Measurements from ENCODE around the gene MED9.
"Not testable (repeated sequence)": the region's sequence is repeated elsewhere in the genome, so short reads cannot be mapped to it uniquely, and the experiment has no call there.

MED9 gene, protein sequence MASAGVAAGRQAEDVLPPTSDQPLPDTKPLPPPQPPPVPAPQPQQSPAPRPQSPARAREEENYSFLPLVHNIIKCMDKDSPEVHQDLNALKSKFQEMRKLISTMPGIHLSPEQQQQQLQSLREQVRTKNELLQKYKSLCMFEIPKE

DNA sequence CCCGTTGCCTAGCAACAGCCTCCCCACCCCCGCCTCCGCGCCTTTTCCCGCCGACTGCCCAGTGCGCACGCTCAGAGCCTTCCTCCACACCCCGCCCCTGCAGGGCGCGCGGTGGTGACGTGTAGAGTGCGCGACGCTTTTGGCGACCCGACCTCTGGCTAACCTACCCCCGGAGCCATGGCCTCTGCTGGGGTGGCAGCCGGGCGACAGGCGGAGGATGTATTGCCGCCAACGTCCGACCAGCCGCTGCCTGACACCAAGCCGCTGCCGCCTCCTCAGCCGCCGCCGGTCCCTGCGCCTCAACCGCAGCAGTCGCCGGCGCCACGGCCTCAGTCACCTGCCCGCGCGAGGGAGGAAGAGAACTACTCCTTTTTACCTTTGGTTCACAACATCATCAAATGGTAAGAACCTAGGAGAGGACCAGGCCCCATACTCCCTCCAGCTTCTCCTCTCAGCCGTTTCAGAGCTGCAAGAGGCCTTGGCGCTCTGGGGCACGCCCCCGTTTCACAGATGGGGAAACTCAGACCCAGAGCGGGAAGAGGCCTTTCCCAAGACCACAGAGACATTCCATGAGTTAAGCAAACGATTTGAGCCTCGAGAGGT is at the start of gene MED9:
Gene MED9 (plus strand): TSS at position 136 of the 603 bp plus-strand sequence. CDS start 42 bp downstream, at position 178.
- H3K4me3 ChIP-seq (ENCODE audit: low read depth, low read length) = peak within 1 kb of the TSS; percentile 93

DNA sequence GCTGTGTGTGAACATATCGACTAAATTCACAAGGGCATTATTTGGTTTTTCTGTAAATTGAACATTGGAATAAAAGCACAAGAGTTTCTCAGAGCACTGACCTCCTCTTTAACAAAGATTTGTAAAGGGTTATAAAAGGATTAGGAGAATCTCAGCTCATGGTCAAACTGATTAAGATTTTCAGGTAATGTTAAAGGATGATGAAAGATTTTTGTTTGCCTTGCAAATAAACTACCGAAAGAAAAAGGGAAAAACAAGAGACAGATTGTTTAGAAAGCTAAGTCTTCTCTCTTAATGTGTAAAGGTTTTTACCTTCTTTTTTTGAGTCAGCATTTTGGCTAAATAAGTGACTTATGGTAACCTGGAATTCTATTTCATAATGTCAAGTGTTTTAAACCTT is 47.6 kb upstream of the MED9 start:
- H3K4me3 ChIP-seq (ENCODE audit: low read depth, low read length) = no peak overlapping the region

DNA sequence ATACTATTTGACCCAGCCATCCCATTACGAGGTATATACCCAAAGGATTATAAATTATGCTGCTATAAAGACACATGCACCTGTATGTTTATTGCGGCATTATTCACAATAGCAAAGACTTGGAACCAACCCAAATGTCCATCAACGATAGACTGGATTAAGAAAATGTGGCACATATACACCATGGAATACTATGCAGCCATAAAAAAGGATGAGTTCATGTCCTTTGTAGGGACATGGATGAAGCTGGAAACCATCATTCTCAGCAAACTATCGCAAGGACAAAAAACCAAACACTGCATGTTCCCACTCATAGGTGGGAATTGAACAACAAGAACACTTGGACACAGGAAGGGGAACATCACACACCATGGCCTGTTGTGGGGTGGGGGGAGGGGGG is 45.9 kb upstream of the MED9 start:
- not testable (repeated sequence) for H3K4me3 ChIP-seq (ENCODE audit: low read depth, low read length)

GRCh38 chr17:17431605-17432004 is 45.2 kb upstream of the MED9 start:
- no peak overlapping the region for H3K4me3 ChIP-seq (ENCODE audit: low read depth, low read length)

- H3K4me3 ChIP-seq (ENCODE audit: low read depth, low read length) = no peak overlapping the region
Observed at GRCh38 chr17:17433000-17433703, 43.6 kb upstream of the MED9 start.

- no peak overlapping the region for H3K4me3 ChIP-seq (ENCODE audit: low read depth, low read length)
Observed at GRCh38 chr17:17434477-17434876, 42.3 kb upstream of the MED9 start.

DNA sequence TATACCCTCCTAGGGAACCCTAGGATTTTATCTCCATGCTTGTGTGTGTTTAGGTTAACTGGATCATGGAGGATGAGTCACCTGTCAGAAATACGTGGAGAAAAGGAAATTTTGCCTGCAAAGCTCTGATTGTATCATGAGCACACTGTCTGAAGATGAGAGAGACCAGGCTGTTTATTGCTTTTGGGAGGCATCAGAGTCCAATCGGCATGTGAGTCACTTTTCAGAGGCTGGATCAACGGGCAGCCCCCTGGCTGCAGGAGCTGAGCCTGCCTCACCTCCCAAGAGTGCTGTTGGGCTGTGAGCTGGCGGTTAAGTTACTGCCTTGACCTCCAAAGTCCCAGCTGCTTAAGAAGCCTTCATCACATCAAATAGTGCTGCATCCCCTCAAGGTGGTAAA is 41.5 kb upstream of the MED9 start:
- no peak overlapping the region for H3K4me3 ChIP-seq (ENCODE audit: low read depth, low read length)

DNA sequence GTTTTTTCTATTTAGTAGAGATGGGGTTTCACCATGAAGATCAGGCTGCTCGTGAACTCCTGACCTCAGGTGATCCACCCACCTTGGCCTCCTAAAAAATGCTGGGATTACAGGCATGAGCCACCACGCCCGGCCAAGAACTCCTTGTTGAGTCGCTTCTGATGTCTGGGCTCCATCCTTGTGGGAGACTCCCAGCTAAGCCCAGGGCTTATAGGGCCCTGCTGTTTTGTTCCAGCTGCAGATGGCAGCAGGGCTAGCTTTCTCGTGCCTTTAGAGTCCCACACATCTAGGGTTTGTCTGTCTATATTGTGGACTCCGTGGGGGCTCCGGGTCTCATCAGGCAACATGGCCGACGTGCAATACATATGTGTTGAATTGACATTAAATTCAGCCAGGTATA is 39.3 kb upstream of the MED9 start:
- H3K4me3 ChIP-seq (ENCODE audit: low read depth, low read length) = no peak overlapping the region

- no peak overlapping the region for H3K4me3 ChIP-seq (ENCODE audit: low read depth, low read length)
Observed at GRCh38 chr17:17437893-17438292, 38.9 kb upstream of the MED9 start.

DNA sequence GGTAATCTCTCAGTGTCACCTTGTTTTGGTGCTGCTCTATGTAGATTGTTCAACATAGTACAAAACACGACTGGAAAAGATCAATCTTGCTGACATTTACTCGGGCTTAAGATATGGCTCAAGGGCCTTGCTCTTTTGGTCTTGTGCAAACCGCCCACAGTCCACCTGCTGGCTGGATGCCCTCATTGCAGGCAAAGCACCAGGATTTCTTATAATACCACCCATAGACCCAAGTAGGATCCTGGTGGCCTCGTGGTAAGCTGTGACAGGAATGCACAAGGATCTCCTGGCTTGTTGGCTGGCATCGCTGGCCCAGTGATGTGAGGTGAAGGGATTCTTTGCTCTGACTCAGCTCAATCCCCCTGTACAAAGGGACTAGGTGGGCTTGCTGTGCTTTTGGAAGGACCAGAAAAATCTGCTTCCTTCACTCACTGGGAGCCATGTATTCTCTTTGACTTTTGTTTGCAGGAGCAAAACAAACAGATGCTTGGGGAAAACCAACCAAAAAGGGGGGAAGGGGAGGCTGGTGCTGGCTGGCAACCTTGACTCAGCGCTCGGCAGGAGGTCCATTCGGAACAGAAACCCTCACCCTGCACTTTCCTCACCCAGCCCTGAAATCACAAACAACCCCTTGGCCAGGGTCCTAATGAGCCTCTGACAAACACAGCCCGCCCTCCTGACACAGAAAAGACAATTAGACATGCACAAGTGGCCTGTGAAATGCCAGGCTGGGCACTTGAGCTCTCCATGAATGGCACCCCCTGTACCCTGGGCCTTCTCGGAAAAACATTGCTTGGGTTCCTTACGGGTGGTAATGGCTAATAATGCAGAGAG is 36.6 kb upstream of the MED9 start:
- H3K4me3 ChIP-seq (ENCODE audit: low read depth, low read length) = no peak overlapping the region

DNA sequence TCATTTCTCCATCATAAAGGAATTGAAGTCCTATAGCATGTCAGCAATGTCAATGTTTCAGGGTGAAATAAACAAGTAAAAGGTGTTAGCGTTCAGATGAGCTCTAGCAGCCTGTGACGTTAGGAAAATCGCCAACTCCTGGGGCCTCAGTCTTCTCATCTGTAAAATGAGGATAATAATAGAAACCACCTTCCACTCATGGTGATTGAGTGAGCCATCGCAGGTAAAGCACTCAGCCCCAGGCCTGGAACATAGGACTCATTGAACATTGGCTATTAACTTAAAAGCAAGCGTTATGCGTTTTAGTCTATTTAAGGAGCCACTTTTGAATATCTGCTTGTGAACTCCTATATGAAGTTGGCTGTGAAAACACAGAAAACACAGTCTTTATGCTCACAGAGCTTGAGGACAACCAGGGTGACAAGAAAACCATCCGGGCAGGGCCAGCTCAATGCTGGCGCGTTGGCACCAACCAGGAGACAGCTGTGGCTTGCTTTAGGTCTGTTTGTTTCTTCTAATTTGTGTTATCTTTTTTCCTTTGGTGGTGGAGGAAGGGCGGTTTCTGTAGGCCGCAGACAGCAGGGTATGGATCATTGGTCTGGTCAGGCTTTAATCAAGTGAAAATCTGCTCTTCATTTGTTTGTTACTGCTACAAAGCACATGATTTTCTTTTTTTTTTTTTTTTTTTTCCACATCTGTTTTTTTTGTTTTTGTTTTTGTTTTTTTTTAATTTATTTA is 35.7 kb upstream of the MED9 start:
- H3K4me3 ChIP-seq (ENCODE audit: low read depth, low read length) = no peak overlapping the region

- no peak overlapping the region for H3K4me3 ChIP-seq (ENCODE audit: low read depth, low read length)
Observed at GRCh38 chr17:17443173-17443572, 33.6 kb upstream of the MED9 start.

DNA sequence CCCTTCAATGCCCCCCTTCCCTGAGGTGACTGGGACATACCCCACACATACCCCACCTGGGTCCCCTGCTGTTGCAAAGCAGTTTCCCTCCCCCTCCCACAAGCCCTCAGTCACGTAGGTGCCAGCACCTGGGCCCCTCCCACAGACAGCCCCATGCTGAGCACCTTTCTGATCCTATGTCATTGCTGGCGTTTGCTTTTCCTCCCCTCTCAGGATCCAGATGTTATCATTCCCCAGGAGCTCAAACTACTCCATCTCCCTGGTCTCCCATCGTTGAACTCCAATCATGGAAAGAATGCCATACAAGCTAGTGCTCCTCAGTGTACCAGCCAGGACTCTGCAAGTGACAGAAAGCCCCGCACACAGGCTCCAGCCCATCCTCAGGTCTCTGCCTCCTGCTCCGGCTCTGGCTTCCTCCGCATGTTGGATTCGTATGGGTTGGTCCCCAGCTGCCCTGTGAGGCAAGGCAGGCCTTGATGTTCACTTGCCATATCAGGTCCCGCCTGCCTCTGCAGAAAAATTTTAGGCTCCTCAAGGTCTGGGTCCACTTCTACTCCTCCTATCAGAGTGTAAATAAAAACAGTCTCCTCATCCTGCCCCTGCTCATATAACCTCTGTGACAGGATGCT is 31.4 kb upstream of the MED9 start:
- H3K4me3 ChIP-seq (ENCODE audit: low read depth, low read length) = no peak overlapping the region

GRCh38 chr17:17445925-17446665 is 30.7 kb upstream of the MED9 start:
- H3K4me3 ChIP-seq (ENCODE audit: low read depth, low read length) = no peak overlapping the region

- H3K4me3 ChIP-seq (ENCODE audit: low read depth, low read length) = no peak overlapping the region
Observed at GRCh38 chr17:17446666-17447155, 30.1 kb upstream of the MED9 start.

DNA sequence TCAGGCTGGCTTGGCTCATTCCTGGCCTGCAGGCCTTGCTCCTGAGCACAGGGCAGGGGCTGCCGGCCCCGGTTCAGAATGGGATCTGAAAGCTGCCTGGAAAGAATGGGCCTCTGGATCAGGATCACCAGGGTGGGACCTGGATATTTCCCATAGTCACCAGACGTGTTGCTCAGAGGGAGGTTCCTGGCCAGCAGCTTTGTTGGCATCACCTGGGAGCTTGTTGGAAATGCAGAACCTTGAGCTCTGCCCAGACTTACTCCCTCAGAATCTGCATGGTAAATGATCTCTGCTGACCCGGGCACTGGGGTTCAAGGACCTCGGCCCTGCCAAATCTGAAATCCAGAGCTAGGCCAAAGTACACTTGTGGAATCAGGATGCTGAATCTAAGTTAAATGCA is 29.5 kb upstream of the MED9 start:
- H3K4me3 ChIP-seq (ENCODE audit: low read depth, low read length) = no peak overlapping the region

DNA sequence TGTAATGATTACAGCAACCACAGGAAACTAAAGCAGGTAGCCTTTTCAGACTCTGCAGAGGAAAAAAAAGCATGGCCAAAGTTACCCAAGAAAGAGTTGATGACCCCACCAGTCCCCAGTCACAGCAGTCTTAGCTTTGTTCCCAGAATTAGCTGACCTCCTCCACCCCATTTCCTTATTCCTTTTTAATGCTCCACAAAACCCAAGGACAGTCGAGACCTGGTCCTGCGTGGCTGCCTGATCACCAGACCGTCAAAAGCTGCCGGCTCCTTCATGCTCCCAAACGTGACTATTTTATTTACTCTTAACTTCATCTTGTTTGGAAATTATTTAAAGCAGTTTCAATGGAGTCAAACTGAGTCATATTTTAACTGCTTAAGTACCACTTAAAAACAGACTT is 28.7 kb upstream of the MED9 start:
- H3K4me3 ChIP-seq (ENCODE audit: low read depth, low read length) = no peak overlapping the region

DNA sequence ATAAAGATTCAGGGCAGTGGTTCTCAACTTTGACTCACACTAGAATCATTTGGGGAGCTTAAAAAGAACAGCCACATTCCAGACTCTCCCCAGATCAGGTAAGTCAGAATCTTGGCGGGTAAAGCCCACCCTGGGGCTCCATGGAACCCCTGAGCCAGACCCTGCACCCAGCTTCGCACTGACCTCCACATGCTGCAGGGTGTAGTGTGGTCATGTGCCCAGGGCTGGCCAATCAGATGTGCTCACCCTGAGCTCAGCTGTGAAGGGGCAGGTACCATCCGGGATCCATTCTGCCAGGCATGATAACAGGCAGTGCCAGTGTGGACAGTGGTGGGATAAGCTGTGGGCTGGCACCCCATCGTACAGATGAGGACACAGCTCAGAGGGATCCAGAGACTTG is 28.1 kb upstream of the MED9 start:
- no peak overlapping the region for H3K4me3 ChIP-seq (ENCODE audit: low read depth, low read length)

- no peak overlapping the region for H3K4me3 ChIP-seq (ENCODE audit: low read depth, low read length)
Observed at GRCh38 chr17:17453088-17453487, 23.7 kb upstream of the MED9 start.

DNA sequence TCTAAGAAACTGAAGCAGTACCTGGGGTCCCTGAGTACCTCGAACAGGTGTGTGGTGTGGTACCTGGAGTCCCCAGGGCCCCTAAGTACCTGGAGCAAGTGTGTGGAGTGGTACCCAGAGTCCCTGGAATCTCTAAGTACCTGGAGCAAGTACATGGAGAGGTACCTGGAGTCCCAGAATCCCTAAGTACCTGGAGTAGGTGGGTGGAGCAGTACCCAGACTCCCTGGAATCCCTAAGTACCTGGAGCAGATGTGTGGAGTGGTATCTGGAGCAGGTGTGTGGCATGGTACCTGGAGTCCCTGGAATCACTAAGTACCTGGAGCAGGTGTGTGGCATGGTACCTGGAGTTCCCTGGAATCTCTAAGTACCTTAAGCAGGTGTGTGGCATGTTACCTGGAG is 22.5 kb upstream of the MED9 start:
- no peak overlapping the region for H3K4me3 ChIP-seq (ENCODE audit: low read depth, low read length)
